Measurements from ENCODE around the gene AKR7A2.
"Not testable (repeated sequence)": the region's sequence is repeated elsewhere in the genome, so short reads cannot be mapped to it uniquely, and the experiment has no call there.

AKR7A2 gene

DNA sequence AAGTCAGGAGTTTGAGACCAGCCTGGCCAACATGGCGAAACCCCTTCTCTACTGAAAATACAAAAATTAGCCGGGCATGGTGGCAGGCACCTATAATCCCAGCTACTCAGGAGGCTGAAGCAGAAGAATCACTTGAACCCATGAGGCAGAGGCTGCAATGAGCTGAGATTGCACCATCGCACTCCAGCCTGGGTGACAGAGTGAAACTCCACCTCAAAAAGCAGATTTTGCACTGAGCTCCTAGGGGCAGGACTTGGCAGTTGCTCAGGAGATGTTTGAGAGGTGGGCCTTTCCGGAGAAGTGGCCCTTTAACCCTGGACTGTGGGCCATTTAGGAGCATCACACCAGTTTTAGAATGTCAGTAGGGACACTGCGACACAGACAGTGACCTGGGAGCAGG lies 55.6 kb downstream of the AKR7A2 start:
- DNase-seq = not testable (repeated sequence)

- DNase-seq = no peak
These were observed 56.7 kb downstream of the AKR7A2 start for GRCh38 chr1:19255288-19255687.

DNA sequence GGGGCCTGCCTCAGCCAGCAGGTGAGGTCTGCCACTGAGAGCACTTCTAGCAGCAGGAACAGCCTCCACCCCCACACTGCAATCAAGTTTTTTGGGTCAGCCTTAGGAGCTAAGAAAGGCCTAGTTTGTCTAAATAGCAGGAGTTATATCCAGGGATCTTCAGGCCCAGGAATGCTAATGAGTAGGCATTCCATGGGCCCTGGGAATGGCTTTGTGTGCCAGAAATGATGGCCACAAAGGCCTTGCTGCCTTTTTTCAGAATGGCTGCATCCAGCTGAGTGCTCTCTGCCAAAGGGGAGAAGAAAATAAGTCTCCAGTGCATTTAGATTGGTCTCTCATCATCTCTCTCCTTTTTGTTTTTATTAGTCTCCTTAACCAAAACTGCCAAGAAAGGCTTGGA lies 57.5 kb downstream of the AKR7A2 start:
- no peak for DNase-seq

Measured in GF-D8 (cell line).